Type B pancreatic cell (in vitro differentiated cells): ENCODE measurements around the gene MECP2. TPM values are rescaled to one million over a fixed set of nuclear protein-coding genes. Genes with fewer than 3 reads are reported as not detected.

Source experiments
- DNase-seq: peaks from one replicate; pipeline ENCODE4 v3.0.0; 2021; ENCODE audit warnings: mixed read lengths; ENCODE audit not compliant: unreplicated experiment; ENCODE audit errors: extremely low spot score
- H3K27ac Mint-ChIP-seq: 2 replicates; pipeline ENCODE4 v1.8.0; 2021; ENCODE audit warnings: mild to moderate bottlenecking, mixed read lengths
- H3K27me3 Mint-ChIP-seq: 2 replicates; pipeline ENCODE4 v1.8.0; 2021; ENCODE audit warnings: mixed read lengths
- H3K36me3 Mint-ChIP-seq: 2 replicates; pipeline ENCODE4 v1.8.0; 2021; ENCODE audit warnings: mixed read lengths
- H3K4me1 Mint-ChIP-seq: one replicate; pipeline ENCODE4 v1.8.0; 2021; ENCODE audit warnings: mixed read lengths; ENCODE audit not compliant: unreplicated experiment
- H3K4me3 Mint-ChIP-seq: 2 replicates; pipeline ENCODE4 v1.8.0; 2021; ENCODE audit warnings: mild to moderate bottlenecking, mixed read lengths
- H3K9me3 Mint-ChIP-seq: 2 replicates; pipeline ENCODE4 v1.8.0; 2021; ENCODE audit warnings: mixed read lengths
- CTCF ChIP-seq: fragments of 200-600 bp; sonication (generic); conservative IDR thresholded peaks from 2 replicates; pipeline ENCODE4 v1.5.0; 2021; ENCODE audit warnings: antibody characterized with exemption, mild to moderate bottlenecking
- total RNA-seq: library from RNA; stranded (reverse); gene quantifications from 2 replicates; pipeline ENCODE4 v1.2.1, GENCODE V29; 2021; ENCODE audit warnings: low replicate concordance

Gene MECP2
- total RNA-seq, 1 donor from 2014 or later = 37.7 TPM

DNA sequence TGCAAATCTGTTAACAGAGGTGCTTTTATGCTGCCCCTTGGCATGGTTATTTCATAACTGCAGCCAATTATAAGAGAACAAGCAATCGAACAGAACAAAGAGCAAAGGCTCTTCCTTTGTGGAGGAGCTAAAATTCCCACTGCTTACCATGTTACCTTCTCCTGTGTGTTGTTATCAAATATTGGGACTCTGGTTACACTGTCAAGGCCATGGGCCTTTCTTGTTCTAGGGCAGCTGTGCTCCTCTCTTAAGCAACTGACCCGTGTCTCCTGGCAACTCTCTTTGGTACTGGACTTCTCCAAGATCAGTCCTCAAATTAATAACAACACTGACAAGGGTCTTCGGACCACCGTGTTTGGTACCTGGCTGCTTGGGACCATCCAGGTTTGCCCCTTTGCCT is 34.4 kb upstream of the MECP2 start:
- no peak for DNase-seq
- H3K9me3 Mint-ChIP-seq = no peaks in the 10 kb centered on the region
- H3K4me1 Mint-ChIP-seq = no peaks in the 10 kb centered on the region
- no peak overlapping the region for H3K27ac Mint-ChIP-seq
- no peaks in the 10 kb centered on the region for H3K36me3 Mint-ChIP-seq
- peaks cover 13% of the 10 kb centered on the region for H3K27me3 Mint-ChIP-seq
- H3K4me3 Mint-ChIP-seq = no peak overlapping the region
- TF ChIP-seq CTCF = no peak

GRCh38 chrX:154126101-154126500 is 28.6 kb upstream of the MECP2 start:
- H3K27ac Mint-ChIP-seq = no peak overlapping the region
- no peaks in the 10 kb centered on the region for H3K27me3 Mint-ChIP-seq
- H3K36me3 Mint-ChIP-seq = no peaks in the 10 kb centered on the region
- peak; percentile 45 for DNase-seq
- no peaks in the 10 kb centered on the region for H3K9me3 Mint-ChIP-seq
- no peak overlapping the region for H3K4me3 Mint-ChIP-seq
- no peak for TF ChIP-seq CTCF
- H3K4me1 Mint-ChIP-seq = no peaks in the 10 kb centered on the region

- H3K4me3 Mint-ChIP-seq = no peak overlapping the region
- no peaks in the 10 kb centered on the region for H3K27me3 Mint-ChIP-seq
- H3K36me3 Mint-ChIP-seq = no peaks in the 10 kb centered on the region
- no peaks in the 10 kb centered on the region for H3K4me1 Mint-ChIP-seq
- TF ChIP-seq CTCF = no peak
- DNase-seq = peak; percentile 62
- no peak overlapping the region for H3K27ac Mint-ChIP-seq
- peaks cover 2% of the 10 kb centered on the region for H3K9me3 Mint-ChIP-seq
These were observed 28.0 kb upstream of the MECP2 start for GRCh38 chrX:154125391-154126040.

DNA sequence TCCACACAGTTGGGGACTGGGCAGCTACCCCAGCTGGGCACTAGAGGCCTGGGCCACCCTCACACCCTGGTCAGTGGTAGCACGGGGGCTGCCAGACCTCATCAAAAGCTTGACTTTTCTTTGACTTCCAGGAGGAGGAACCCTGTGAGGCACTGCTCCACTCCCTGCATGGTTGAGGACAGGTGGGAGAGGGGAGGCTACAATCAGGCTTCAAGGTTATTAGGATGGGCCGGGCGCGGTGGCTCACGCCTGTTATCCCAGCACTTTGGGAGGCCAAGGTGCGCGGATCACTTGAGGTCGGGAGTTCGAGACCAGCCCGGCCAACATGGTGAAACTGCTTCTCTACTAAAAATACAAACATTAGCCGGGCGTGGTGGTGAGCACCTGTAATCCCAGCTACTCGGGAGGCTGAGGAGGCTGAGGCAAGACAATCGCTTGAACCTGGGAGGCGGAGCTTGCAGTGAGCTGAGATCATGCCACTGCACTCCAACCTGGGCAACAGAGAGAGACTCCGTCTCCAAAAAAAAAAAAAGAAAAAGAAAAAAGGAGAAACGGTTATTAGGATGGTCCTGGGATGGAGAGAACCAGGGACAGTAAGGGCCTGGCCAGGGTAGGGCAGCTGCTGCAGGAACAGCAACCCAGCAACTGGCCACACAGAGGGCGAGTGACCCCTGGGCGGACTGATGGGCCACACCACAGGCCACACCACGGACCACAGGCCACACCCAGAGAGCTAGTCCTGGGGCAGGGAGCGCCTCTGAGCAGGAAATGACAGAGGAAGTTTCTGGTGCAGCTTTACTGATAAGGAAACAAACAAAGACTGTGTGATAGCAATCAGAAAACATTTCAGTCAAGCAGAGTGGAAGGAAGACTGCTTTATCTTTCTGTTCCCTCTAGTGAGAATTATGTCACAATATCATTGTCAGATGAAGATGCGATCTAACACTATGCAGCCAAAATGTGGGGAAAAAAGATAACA is 26.0 kb upstream of the MECP2 start:
- no peak for TF ChIP-seq CTCF
- Mint-ChIP-seq H3K27ac (no peak overlapping the region), H3K4me1 (no peaks in the 10 kb centered on the region), H3K4me3 (no peak overlapping the region), H3K9me3 (peaks cover 9% of the 10 kb centered on the region), H3K27me3 (no peaks in the 10 kb centered on the region), H3K36me3 (no peaks in the 10 kb centered on the region)
- DNase-seq = no peak

GRCh38 chrX:154121961-154122360 is 24.4 kb upstream of the MECP2 start:
- Mint-ChIP-seq H3K4me1 (no peaks in the 10 kb centered on the region), H3K4me3 (no peak overlapping the region), H3K36me3 (no peaks in the 10 kb centered on the region), H3K9me3 (peaks cover 12% of the 10 kb centered on the region), H3K27me3 (no peaks in the 10 kb centered on the region), H3K27ac (peak overlapping the region; percentile 78)
- TF ChIP-seq CTCF = no peak
- DNase-seq = no peak
